ENCODE results near the gene SPAG17.

Gene SPAG17

DNA sequence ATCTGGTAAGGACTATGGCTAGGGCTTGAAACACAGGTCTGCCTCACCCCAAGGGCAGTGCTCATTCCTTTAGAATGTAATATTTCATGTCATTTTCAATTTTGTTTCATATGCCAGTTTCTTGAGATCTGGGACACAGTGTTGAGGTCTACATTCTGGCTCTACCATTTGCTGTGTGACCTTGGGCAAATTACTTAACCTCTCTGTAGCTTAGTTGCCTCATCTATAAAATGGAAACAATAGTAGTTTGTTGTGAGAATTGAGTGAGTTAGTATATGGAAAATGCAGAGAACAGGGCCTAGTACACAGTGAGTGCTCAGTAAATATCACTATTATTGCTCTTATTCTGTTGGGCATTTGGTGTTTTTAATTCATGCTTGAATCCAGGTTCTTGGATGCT lies 171.1 kb downstream of the SPAG17 start:
- H3K36me3 ChIP-seq (ENCODE audit: low read length) = no peaks in the 10 kb centered on the region
- no peak overlapping the region for H3K4me3 ChIP-seq (ENCODE audit: insufficient read depth, low read length, poor library complexity, severe bottlenecking)
- H3K9me3 ChIP-seq (ENCODE audit: insufficient read depth, low read length) = no peaks in the 10 kb centered on the region
- H3K79me2 ChIP-seq (ENCODE audit: insufficient read depth, low read length) = no peaks in the 10 kb centered on the region
- H3K27ac ChIP-seq (ENCODE audit: low read depth, low read length) = no peak overlapping the region
- H3K27me3 ChIP-seq (ENCODE audit: low read length) = no peaks in the 10 kb centered on the region
- no peaks in the 10 kb centered on the region for H3F3A ChIP-seq (ENCODE audit: insufficient read depth)
- H3K9me2 ChIP-seq (replicated peaks; ENCODE audit: insufficient read depth, low read length) = no peaks in the 10 kb centered on the region
- H3K4me2 ChIP-seq (ENCODE audit: low read depth, low read length, poor library complexity, severe bottlenecking) = no peak overlapping the region
- no peak overlapping the region for H3K9ac ChIP-seq (ENCODE audit: low read length)
- no peaks in the 10 kb centered on the region for H4K20me1 ChIP-seq (ENCODE audit: low read depth, low read length)
- no peak overlapping the region for H2AFZ ChIP-seq (ENCODE audit: low read depth, low read length, severe bottlenecking)
- TF ChIP-seq EZH2phosphoT487 (conservative IDR thresholded peaks at IDR 0.05; ENCODE audit: low read length) = no peak
- TF ChIP-seq, protein P1, sequence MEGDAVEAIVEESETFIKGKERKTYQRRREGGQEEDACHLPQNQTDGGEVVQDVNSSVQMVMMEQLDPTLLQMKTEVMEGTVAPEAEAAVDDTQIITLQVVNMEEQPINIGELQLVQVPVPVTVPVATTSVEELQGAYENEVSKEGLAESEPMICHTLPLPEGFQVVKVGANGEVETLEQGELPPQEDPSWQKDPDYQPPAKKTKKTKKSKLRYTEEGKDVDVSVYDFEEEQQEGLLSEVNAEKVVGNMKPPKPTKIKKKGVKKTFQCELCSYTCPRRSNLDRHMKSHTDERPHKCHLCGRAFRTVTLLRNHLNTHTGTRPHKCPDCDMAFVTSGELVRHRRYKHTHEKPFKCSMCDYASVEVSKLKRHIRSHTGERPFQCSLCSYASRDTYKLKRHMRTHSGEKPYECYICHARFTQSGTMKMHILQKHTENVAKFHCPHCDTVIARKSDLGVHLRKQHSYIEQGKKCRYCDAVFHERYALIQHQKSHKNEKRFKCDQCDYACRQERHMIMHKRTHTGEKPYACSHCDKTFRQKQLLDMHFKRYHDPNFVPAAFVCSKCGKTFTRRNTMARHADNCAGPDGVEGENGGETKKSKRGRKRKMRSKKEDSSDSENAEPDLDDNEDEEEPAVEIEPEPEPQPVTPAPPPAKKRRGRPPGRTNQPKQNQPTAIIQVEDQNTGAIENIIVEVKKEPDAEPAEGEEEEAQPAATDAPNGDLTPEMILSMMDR (IDR thresholded peaks at IDR 0.05; ENCODE audit: insufficient read depth, low read length, poor library complexity, severe bottlenecking) = no peak

DNA sequence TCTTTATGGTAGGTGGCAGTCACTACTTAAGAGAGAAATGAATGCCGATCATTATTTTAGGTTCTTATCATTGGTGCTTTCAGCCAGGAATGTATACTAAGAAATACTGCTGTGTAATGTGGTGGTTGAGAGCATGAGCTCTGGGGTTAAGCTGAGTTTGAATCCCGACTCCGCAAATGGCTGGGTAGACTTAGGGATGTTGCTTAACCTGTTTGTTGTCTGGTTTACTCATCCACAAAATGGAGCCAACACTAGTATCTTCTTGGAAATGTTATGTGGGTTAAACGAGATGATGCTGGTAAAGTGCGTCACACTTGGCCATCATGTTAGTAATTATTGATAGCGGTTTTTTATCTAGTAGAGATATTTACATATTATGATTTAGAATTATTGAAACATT lies 171.7 kb downstream of the SPAG17 start:
- H3F3A ChIP-seq (ENCODE audit: insufficient read depth) = no peaks in the 10 kb centered on the region

DNA sequence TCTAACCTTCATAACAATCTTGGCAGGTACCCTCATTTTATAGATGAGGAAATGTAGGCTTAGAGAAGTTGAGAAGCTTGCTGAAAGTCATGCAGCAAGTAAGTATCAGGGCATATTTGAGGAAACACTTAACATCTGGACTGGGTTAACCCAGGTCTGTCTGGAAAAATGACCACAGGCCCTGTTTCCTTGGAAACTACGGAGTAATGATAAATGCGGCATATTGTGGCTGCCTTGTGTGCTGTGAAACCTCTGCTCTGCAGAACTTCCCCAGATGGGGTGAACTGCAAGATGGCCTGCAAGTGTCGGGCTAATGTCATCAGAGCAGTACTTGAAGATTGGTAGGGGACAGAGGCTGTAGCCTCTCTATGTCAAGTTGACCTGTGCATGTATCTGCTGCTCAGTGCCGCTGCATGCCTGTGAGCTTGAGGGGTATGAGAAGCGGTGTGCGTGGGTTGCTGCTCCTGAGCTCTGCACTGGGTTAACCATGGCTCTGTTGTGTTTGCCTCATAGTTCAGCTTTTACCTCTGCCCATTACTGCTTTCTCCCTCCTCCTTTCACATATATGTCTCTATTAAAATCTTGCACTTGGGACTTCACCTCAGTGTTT lies 172.4 kb downstream of the SPAG17 start:
- Histone ChIP-seq H3K4me3 (ENCODE audit: insufficient read depth, low read length, poor library complexity, severe bottlenecking) (no peak overlapping the region), H3K36me3 (ENCODE audit: low read length) (no peaks in the 10 kb centered on the region), H3K79me2 (ENCODE audit: insufficient read depth, low read length) (no peaks in the 10 kb centered on the region), H3K9me3 (ENCODE audit: insufficient read depth, low read length) (no peaks in the 10 kb centered on the region), H3K4me2 (ENCODE audit: low read depth, low read length, poor library complexity, severe bottlenecking) (no peak overlapping the region), H4K20me1 (ENCODE audit: low read depth, low read length) (no peaks in the 10 kb centered on the region), H3K27ac (ENCODE audit: low read depth, low read length) (no peak overlapping the region), H2AFZ (ENCODE audit: low read depth, low read length, severe bottlenecking) (no peak overlapping the region), H3F3A (ENCODE audit: insufficient read depth) (no peaks in the 10 kb centered on the region), H3K9ac (ENCODE audit: low read length) (no peak overlapping the region), H3K27me3 (ENCODE audit: low read length) (no peaks in the 10 kb centered on the region), H3K9me2 (replicated peaks; ENCODE audit: insufficient read depth, low read length) (no peaks in the 10 kb centered on the region)
- TF ChIP-seq, protein P1 (IDR thresholded peaks at IDR 0.05; ENCODE audit: insufficient read depth, low read length, poor library complexity, severe bottlenecking) = no peak
- TF ChIP-seq EZH2phosphoT487 (conservative IDR thresholded peaks at IDR 0.05; ENCODE audit: low read length) = no peak

More for the DNA sequence above, 171.7 kb downstream of the SPAG17 start:
- Histone ChIP-seq H3K9me2 (replicated peaks; ENCODE audit: insufficient read depth, low read length) (no peaks in the 10 kb centered on the region), H3K4me3 (ENCODE audit: insufficient read depth, low read length, poor library complexity, severe bottlenecking) (no peak overlapping the region), H3K4me2 (ENCODE audit: low read depth, low read length, poor library complexity, severe bottlenecking) (no peak overlapping the region), H3K36me3 (ENCODE audit: low read length) (no peaks in the 10 kb centered on the region), H3K27ac (ENCODE audit: low read depth, low read length) (no peak overlapping the region), H3K9ac (ENCODE audit: low read length) (no peak overlapping the region), H2AFZ (ENCODE audit: low read depth, low read length, severe bottlenecking) (no peak overlapping the region), H3K79me2 (ENCODE audit: insufficient read depth, low read length) (no peaks in the 10 kb centered on the region), H3K9me3 (ENCODE audit: insufficient read depth, low read length) (no peaks in the 10 kb centered on the region), H3K27me3 (ENCODE audit: low read length) (no peaks in the 10 kb centered on the region), H4K20me1 (ENCODE audit: low read depth, low read length) (no peaks in the 10 kb centered on the region)
- TF ChIP-seq EZH2phosphoT487 (conservative IDR thresholded peaks at IDR 0.05; ENCODE audit: low read length) = no peak
- TF ChIP-seq, protein P1 (IDR thresholded peaks at IDR 0.05; ENCODE audit: insufficient read depth, low read length, poor library complexity, severe bottlenecking) = no peak
